Liver (tissue), 3 donors: ENCODE results near the gene PCDHGA9.

Experiments
- CTCF ChIP-seq: fragments of 150-350 bp; IDR thresholded peaks from 2 replicates; pipeline ENCODE4 v1.5.1; 2017; ENCODE audit warnings: improper control_type of control experiment, low read depth, low read length; ENCODE audit not compliant: missing input control
- GABPA ChIP-seq, 2 donors: IDR thresholded peaks in 1 of 2; conservative IDR thresholded peaks in 1 of 2; 2 replicates each; pipeline ENCODE4 v1.6.1; 2016; ENCODE audit warnings: antibody characterized with exemption in 2 of 2, mild to moderate bottlenecking in 1 of 2, moderate library complexity in 1 of 2
- MAX ChIP-seq: IDR thresholded peaks from 2 replicates; pipeline ENCODE4 v1.6.1; 2016; ENCODE audit warnings: antibody characterized with exemption
- YY1 ChIP-seq: IDR thresholded peaks from 2 replicates; pipeline ENCODE4 v1.6.1; 2016; ENCODE audit warnings: antibody characterized with exemption, mild to moderate bottlenecking
- donor health status: healthy.
- donor health status: healthy.

- TF ChIP-seq CTCF (no peak), YY1 (no peak), GABPA (IDR thresholded peaks at IDR 0.05 in 1 of 2, conservative IDR thresholded peaks at IDR 0.05 in 1 of 2) (no peak), MAX (no peak)
Measured at GRCh38 chr5:141440341-141440740, 37.8 kb downstream of the PCDHGA9 start.
